HCT116 (cell line): ENCODE results near the gene UBE2O.

Experiments used
- ATF3 ChIP-seq: IDR thresholded peaks from 2 replicates; pipeline ENCODE4 v1.6.1; 2012
- CEBPB ChIP-seq: IDR thresholded peaks from 2 replicates; pipeline ENCODE4 v1.6.1; 2012; ENCODE audit warnings: low read depth
- CTCF ChIP-seq, 3 experiments: fragments of 200-600 bp in 1 of 3; sonication (generic) in 1 of 3; IDR thresholded peaks in 2 of 3; conservative IDR thresholded peaks in 1 of 3; 2 replicates each; pipeline ENCODE4 v1.5.1; 2012 to 2017; ENCODE audit warnings: low read depth in 2 of 3, low read length in 2 of 3, antibody characterized with exemption in 1 of 3, borderline replicate concordance in 1 of 3, control low read depth in 1 of 3, mild to moderate bottlenecking in 1 of 3, mixed read lengths in 1 of 3, mixed run types in 1 of 3, moderate library complexity in 1 of 3; ENCODE audit not compliant: insufficient read depth in 1 of 3
- JUND ChIP-seq: IDR thresholded peaks from 2 replicates; pipeline ENCODE4 v1.6.1; 2012
- POLR2A ChIP-seq: IDR thresholded peaks from 2 replicates; pipeline ENCODE4 v1.7.0; 2011; ENCODE audit warnings: borderline replicate concordance; ENCODE audit not compliant: insufficient read depth, insufficient read length; ENCODE audit errors: extremely low read depth
- POLR2AphosphoS5 ChIP-seq: IDR thresholded peaks from 2 replicates; pipeline ENCODE4 v1.6.1; 2011; ENCODE audit warnings: mild to moderate bottlenecking, low read depth, low read length, moderate library complexity
- REST ChIP-seq: IDR thresholded peaks from 2 replicates; pipeline ENCODE4 v1.6.1; 2012; ENCODE audit warnings: low read depth

GRCh38 chr17:76477576-76477975, 24.6 kb upstream of the UBE2O start:
- TF ChIP-seq JUND (no peak), POLR2A (no peak), POLR2AphosphoS5 (no peak), CTCF (IDR thresholded peaks at IDR 0.05 in 2 of 3, conservative IDR thresholded peaks at IDR 0.05 in 1 of 3; ENCODE audit: borderline replicate concordance in 1 of 3, insufficient read depth in 1 of 3, low read depth in 2 of 3, low read length in 2 of 3) (no peak), CEBPB (no peak), REST (no peak), ATF3 (no peak)
